WTC11 (cell line): ENCODE data around the gene MS4A2. TPM values are rescaled to one million over a fixed set of nuclear protein-coding genes. Genes with fewer than 3 reads are reported as not detected.

Experiments used
- ATAC-seq: fragments of 200-7000 bp; cut with Tn5 transposase; 2 replicates; pipeline ENCODE4 v1.10.0; 2021; ENCODE audit warnings: mild to moderate bottlenecking, moderate library complexity
- CTCF ChIA-PET: fragments of 300-600 bp; sonication (Branson Sonifier 250); formaldehyde crosslinking; loops from one replicate; lab custom pipeline; 2021; ENCODE audit warnings: antibody characterized with exemption; lab: Charles Lee
- POLR2A ChIA-PET: fragments of 350-600 bp; sonication (Branson Sonifier 250); formaldehyde crosslinking; loops from one replicate; lab custom pipeline; 2021; ENCODE audit warnings: antibody characterized with exemption; lab: Charles Lee
- DNase-seq: peaks from one replicate; pipeline ENCODE4 v3.0.0; 2021; ENCODE audit warnings: low spot score
- H3K27ac Mint-ChIP-seq: 2 replicates; pipeline ENCODE4 v1.8.0; 2021; ENCODE audit warnings: mixed read lengths
- H3K27me3 Mint-ChIP-seq: 2 replicates; pipeline ENCODE4 v1.8.0; 2021; ENCODE audit warnings: low read depth, mild to moderate bottlenecking, moderate library complexity, mixed read lengths
- H3K36me3 Mint-ChIP-seq: 2 replicates; pipeline ENCODE4 v1.8.0; 2021; ENCODE audit warnings: mixed read lengths
- H3K4me1 Mint-ChIP-seq: 2 replicates; pipeline ENCODE4 v1.8.0; 2022; ENCODE audit warnings: mixed read lengths
- H3K4me3 Mint-ChIP-seq: 2 replicates; pipeline ENCODE4 v1.8.0; 2021; ENCODE audit warnings: mild to moderate bottlenecking, moderate library complexity, mixed read lengths
- H3K9me3 Mint-ChIP-seq: 2 replicates; pipeline ENCODE4 v1.8.0; 2021; ENCODE audit warnings: mixed read lengths
- ATF1 ChIP-seq: sonication (generic); formaldehyde crosslinking; IDR thresholded peaks from 2 replicates; pipeline ENCODE4 v1.8.1; 2023; ENCODE audit warnings: mild to moderate bottlenecking, moderate library complexity, missing genetic modification reagents
- ATF6 ChIP-seq: sonication (generic); formaldehyde crosslinking; IDR thresholded peaks from 2 replicates; pipeline ENCODE4 v1.8.1; 2023; ENCODE audit warnings: mild to moderate bottlenecking, missing genetic modification reagents
- ERG ChIP-seq: fragments of 250-450 bp; sonication (Bioruptor Pico); IDR thresholded peaks from 2 replicates; pipeline ENCODE4 v1.8.0; 2021; ENCODE audit warnings: mild to moderate bottlenecking
- ETV6 ChIP-seq: sonication (generic); formaldehyde crosslinking; IDR thresholded peaks from 2 replicates; pipeline ENCODE4 v1.8.1; 2022; ENCODE audit warnings: mild to moderate bottlenecking, missing genetic modification reagents
- FOXK1 ChIP-seq: sonication (generic); formaldehyde crosslinking; IDR thresholded peaks from 2 replicates; pipeline ENCODE4 v1.8.0; 2022; ENCODE audit warnings: mild to moderate bottlenecking, moderate library complexity, missing genetic modification reagents
- GABPB1 ChIP-seq: sonication (generic); formaldehyde crosslinking; IDR thresholded peaks from 2 replicates; pipeline ENCODE4 v1.8.1; 2023; ENCODE audit warnings: mild to moderate bottlenecking, missing genetic modification reagents
- JAZF1 ChIP-seq: fragments of 250-450 bp; sonication (Bioruptor Pico); IDR thresholded peaks from 2 replicates; pipeline ENCODE4 v1.9.0; 2021; ENCODE audit warnings: moderate library complexity, mild to moderate bottlenecking, inconsistent platforms
- MAX ChIP-seq: sonication (generic); formaldehyde crosslinking; IDR thresholded peaks from 2 replicates; pipeline ENCODE4 v1.8.0; 2022; ENCODE audit warnings: mild to moderate bottlenecking, missing genetic modification reagents
- PRDM15 ChIP-seq: sonication (generic); formaldehyde crosslinking; IDR thresholded peaks from 2 replicates; pipeline ENCODE4 v1.8.0; 2022; ENCODE audit warnings: missing genetic modification reagents
- PREB ChIP-seq: sonication (generic); formaldehyde crosslinking; IDR thresholded peaks from 2 replicates; pipeline ENCODE4 v1.8.1; 2022; ENCODE audit warnings: mild to moderate bottlenecking, missing genetic modification reagents, moderate library complexity, borderline replicate concordance
- SP1 ChIP-seq: sonication (generic); formaldehyde crosslinking; conservative IDR thresholded peaks from 2 replicates; pipeline ENCODE4 v1.8.1; 2022; ENCODE audit warnings: missing genetic modification reagents
- ZNF121 ChIP-seq: sonication (generic); formaldehyde crosslinking; IDR thresholded peaks from 2 replicates; pipeline ENCODE4 v1.8.0; 2023; ENCODE audit warnings: missing genetic modification reagents
- ZNF281 ChIP-seq: sonication (generic); formaldehyde crosslinking; IDR thresholded peaks from 2 replicates; pipeline ENCODE4 v1.8.0; 2023; ENCODE audit warnings: mild to moderate bottlenecking, missing genetic modification reagents
- ZNF423 ChIP-seq: fragments of 250-450 bp; sonication (Bioruptor Pico); IDR thresholded peaks from 2 replicates; pipeline ENCODE4 v2.1.2; 2022; ENCODE audit warnings: mild to moderate bottlenecking, moderate library complexity
- ZNF512 ChIP-seq: sonication (generic); formaldehyde crosslinking; IDR thresholded peaks from 2 replicates; pipeline ENCODE4 v1.8.1; 2022; ENCODE audit warnings: missing genetic modification reagents, borderline replicate concordance
- total RNA-seq: library from RNA; stranded (reverse); gene quantifications from 3 replicates; pipeline ENCODE4 v1.2.3, GENCODE V29; 2021
- TF ChIP-seq, protein P1 (sequence below): fragments of 200-600 bp; IDR thresholded peaks from 2 replicates; pipeline ENCODE4 v1.8.0; 2022; ENCODE audit warnings: antibody characterized with exemption
- TF ChIP-seq, protein P2 (sequence below): sonication (generic); formaldehyde crosslinking; IDR thresholded peaks from 2 replicates; pipeline ENCODE4 v1.8.0; 2023; ENCODE audit warnings: missing genetic modification reagents
- TF ChIP-seq, protein P3 (sequence below): sonication (generic); formaldehyde crosslinking; conservative IDR thresholded peaks from 2 replicates; pipeline ENCODE4 v1.8.1; 2023; ENCODE audit warnings: mild to moderate bottlenecking, low read depth, missing genetic modification reagents, moderate library complexity
- TF ChIP-seq, protein P4 (sequence below): sonication (generic); formaldehyde crosslinking; conservative IDR thresholded peaks from 2 replicates; pipeline ENCODE4 v1.8.1; 2022; ENCODE audit warnings: mild to moderate bottlenecking, missing genetic modification reagents

The MS4A2 gene
- total RNA-seq, 1 experiment from 2014 or later: not detected

- Mint-ChIP-seq H3K9me3 (peaks cover 7% of the 10 kb centered on the region), H3K36me3 (peaks cover 2% of the 10 kb centered on the region), H3K4me3 (no peak overlapping the region)
- POLR2A ChIA-PET: no interaction called here
- DNase-seq: no peak
- 0 out of 2 replicates have a peak, but pooled peaks have one; percentile 26 for ATAC-seq
- TF ChIP-seq, protein P1, sequence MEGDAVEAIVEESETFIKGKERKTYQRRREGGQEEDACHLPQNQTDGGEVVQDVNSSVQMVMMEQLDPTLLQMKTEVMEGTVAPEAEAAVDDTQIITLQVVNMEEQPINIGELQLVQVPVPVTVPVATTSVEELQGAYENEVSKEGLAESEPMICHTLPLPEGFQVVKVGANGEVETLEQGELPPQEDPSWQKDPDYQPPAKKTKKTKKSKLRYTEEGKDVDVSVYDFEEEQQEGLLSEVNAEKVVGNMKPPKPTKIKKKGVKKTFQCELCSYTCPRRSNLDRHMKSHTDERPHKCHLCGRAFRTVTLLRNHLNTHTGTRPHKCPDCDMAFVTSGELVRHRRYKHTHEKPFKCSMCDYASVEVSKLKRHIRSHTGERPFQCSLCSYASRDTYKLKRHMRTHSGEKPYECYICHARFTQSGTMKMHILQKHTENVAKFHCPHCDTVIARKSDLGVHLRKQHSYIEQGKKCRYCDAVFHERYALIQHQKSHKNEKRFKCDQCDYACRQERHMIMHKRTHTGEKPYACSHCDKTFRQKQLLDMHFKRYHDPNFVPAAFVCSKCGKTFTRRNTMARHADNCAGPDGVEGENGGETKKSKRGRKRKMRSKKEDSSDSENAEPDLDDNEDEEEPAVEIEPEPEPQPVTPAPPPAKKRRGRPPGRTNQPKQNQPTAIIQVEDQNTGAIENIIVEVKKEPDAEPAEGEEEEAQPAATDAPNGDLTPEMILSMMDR: no peak
- no peak for TF ChIP-seq JAZF1 (CRISPR knock-in tag)
- TF ChIP-seq ETV6: no peak
- TF ChIP-seq, protein P2, sequence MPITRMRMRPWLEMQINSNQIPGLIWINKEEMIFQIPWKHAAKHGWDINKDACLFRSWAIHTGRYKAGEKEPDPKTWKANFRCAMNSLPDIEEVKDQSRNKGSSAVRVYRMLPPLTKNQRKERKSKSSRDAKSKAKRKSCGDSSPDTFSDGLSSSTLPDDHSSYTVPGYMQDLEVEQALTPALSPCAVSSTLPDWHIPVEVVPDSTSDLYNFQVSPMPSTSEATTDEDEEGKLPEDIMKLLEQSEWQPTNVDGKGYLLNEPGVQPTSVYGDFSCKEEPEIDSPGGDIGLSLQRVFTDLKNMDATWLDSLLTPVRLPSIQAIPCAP: no peak
- no peak for TF ChIP-seq MAX
- TF ChIP-seq ATF1 (CRISPR knock-in tag): no peak
- TF ChIP-seq, protein P3, sequence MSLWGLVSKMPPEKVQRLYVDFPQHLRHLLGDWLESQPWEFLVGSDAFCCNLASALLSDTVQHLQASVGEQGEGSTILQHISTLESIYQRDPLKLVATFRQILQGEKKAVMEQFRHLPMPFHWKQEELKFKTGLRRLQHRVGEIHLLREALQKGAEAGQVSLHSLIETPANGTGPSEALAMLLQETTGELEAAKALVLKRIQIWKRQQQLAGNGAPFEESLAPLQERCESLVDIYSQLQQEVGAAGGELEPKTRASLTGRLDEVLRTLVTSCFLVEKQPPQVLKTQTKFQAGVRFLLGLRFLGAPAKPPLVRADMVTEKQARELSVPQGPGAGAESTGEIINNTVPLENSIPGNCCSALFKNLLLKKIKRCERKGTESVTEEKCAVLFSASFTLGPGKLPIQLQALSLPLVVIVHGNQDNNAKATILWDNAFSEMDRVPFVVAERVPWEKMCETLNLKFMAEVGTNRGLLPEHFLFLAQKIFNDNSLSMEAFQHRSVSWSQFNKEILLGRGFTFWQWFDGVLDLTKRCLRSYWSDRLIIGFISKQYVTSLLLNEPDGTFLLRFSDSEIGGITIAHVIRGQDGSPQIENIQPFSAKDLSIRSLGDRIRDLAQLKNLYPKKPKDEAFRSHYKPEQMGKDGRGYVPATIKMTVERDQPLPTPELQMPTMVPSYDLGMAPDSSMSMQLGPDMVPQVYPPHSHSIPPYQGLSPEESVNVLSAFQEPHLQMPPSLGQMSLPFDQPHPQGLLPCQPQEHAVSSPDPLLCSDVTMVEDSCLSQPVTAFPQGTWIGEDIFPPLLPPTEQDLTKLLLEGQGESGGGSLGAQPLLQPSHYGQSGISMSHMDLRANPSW (CRISPR knock-in tag): no peak
- TF ChIP-seq FOXK1 (CRISPR knock-in tag): no peak
- no peak for TF ChIP-seq SP1
- TF ChIP-seq ZNF281 (CRISPR knock-in tag): no peak
- TF ChIP-seq ZNF121 (CRISPR knock-in tag): no peak
- no peak for TF ChIP-seq GABPB1 (CRISPR knock-in tag)
- TF ChIP-seq, protein P4, sequence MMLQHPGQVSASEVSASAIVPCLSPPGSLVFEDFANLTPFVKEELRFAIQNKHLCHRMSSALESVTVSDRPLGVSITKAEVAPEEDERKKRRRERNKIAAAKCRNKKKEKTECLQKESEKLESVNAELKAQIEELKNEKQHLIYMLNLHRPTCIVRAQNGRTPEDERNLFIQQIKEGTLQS (CRISPR knock-in tag): no peak
- TF ChIP-seq ATF6 (CRISPR knock-in tag): no peak
- TF ChIP-seq PRDM15 (CRISPR knock-in tag): no peak
- TF ChIP-seq PREB (CRISPR knock-in tag): no peak
- TF ChIP-seq ERG (CRISPR knock-in tag): no peak
- no peak for TF ChIP-seq ZNF512 (CRISPR knock-in tag)
- TF ChIP-seq ZNF423 (CRISPR knock-in tag): no peak
- TF ChIP-seq, all 79 proteins: peak for 0
- CTCF ChIA-PET: interaction anchor here (0.9 kb wide), 1 partner anchor 11 kb away, joined by 3 read pairs; no protein-coding TSS in a partner anchor
- Mint-ChIP-seq H3K4me1 (peaks cover 46% of the 10 kb centered on the region), H3K27me3 (no peaks in the 10 kb centered on the region), H3K27ac (no peak overlapping the region)
Observed at GRCh38 chr11:60118338-60118737, 29.9 kb downstream of the MS4A2 start.
